ENCODE results near the gene EIF5A. TPM values are rescaled to one million over a fixed set of nuclear protein-coding genes. Genes with fewer than 3 reads are reported as not detected.

Gene EIF5A
- total and polyA plus RNA-seq, 2 experiments from 2014 or later: 267 to 693 TPM

- Histone ChIP-seq H3K4me2 (peak overlapping the region; percentile 89), H3K9me3 (ENCODE audit: low read depth) (no peaks in the 10 kb centered on the region), H3K9me2 (replicated peaks; ENCODE audit: insufficient read depth) (no peaks in the 10 kb centered on the region), H3K27ac (no peak overlapping the region), H3K4me3 (no peak overlapping the region), H3K4me1 (ENCODE audit: insufficient read depth) (peaks cover 28% of the 10 kb centered on the region), H3K36me3 (replicated peaks; ENCODE audit: insufficient read depth, low read depth) (no peaks in the 10 kb centered on the region), H3K79me2 (no peaks in the 10 kb centered on the region), H3K27me3 (no peaks in the 10 kb centered on the region), H2AFZ (no peak overlapping the region), H4K20me1 (ENCODE audit: insufficient read depth, poor library complexity, severe bottlenecking) (no peaks in the 10 kb centered on the region)
- TF ChIP-seq EZH2phosphoT487 (IDR thresholded peaks at IDR 0.05; ENCODE audit: low read depth, severe bottlenecking, unreplicated experiment) (no peak), EZH2 (IDR thresholded peaks at IDR 0.05; ENCODE audit: borderline replicate concordance) (no peak)
- TF ChIP-seq, protein P1, sequence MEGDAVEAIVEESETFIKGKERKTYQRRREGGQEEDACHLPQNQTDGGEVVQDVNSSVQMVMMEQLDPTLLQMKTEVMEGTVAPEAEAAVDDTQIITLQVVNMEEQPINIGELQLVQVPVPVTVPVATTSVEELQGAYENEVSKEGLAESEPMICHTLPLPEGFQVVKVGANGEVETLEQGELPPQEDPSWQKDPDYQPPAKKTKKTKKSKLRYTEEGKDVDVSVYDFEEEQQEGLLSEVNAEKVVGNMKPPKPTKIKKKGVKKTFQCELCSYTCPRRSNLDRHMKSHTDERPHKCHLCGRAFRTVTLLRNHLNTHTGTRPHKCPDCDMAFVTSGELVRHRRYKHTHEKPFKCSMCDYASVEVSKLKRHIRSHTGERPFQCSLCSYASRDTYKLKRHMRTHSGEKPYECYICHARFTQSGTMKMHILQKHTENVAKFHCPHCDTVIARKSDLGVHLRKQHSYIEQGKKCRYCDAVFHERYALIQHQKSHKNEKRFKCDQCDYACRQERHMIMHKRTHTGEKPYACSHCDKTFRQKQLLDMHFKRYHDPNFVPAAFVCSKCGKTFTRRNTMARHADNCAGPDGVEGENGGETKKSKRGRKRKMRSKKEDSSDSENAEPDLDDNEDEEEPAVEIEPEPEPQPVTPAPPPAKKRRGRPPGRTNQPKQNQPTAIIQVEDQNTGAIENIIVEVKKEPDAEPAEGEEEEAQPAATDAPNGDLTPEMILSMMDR (IDR thresholded peaks at IDR 0.05; ENCODE audit: poor library complexity): no peak
- WGBS (ENCODE audit: low lambda C conversion rate, missing lambda C conversion rate): 70% methylated on average over 40 of the region's 42 CpGs
- DNase-seq (ENCODE audit: low spot score): no peak
Measured at GRCh38 chr17:7295230-7296180, 11.9 kb upstream of the EIF5A start.

- Histone ChIP-seq H3K27me3 (no peaks in the 10 kb centered on the region), H3K4me2 (peak overlapping the region; percentile 76), H3K9me2 (replicated peaks; ENCODE audit: insufficient read depth) (no peaks in the 10 kb centered on the region), H3K79me2 (no peaks in the 10 kb centered on the region), H2AFZ (peak overlapping the region; percentile 16), H4K20me1 (ENCODE audit: insufficient read depth, poor library complexity, severe bottlenecking) (no peaks in the 10 kb centered on the region), H3K36me3 (replicated peaks; ENCODE audit: insufficient read depth, low read depth) (no peaks in the 10 kb centered on the region), H3K27ac (no peak overlapping the region), H3K9me3 (ENCODE audit: low read depth) (no peaks in the 10 kb centered on the region), H3K4me1 (ENCODE audit: insufficient read depth) (peaks cover 28% of the 10 kb centered on the region), H3K4me3 (no peak overlapping the region)
- no peak for TF ChIP-seq EZH2 (IDR thresholded peaks at IDR 0.05; ENCODE audit: borderline replicate concordance)
- TF ChIP-seq, protein P1 (IDR thresholded peaks at IDR 0.05; ENCODE audit: poor library complexity): peak; percentile 90
- WGBS (ENCODE audit: low lambda C conversion rate, missing lambda C conversion rate): 9% methylated on average over 50 of the region's 51 CpGs
- DNase-seq (ENCODE audit: low spot score): peak; percentile 93
Measured at GRCh38 chr17:7296189-7296861, 11.1 kb upstream of the EIF5A start.

- Histone ChIP-seq H3K4me1 (ENCODE audit: insufficient read depth) (peaks cover 5% of the 10 kb centered on the region), H3K4me2 (no peak overlapping the region), H3K27me3 (no peaks in the 10 kb centered on the region), H3K9me2 (replicated peaks; ENCODE audit: insufficient read depth) (no peaks in the 10 kb centered on the region), H3K79me2 (peaks cover 13% of the 10 kb centered on the region), H3K4me3 (no peak overlapping the region), H3K9me3 (ENCODE audit: low read depth) (no peaks in the 10 kb centered on the region), H4K20me1 (ENCODE audit: insufficient read depth, poor library complexity, severe bottlenecking) (peaks cover 10% of the 10 kb centered on the region), H3K36me3 (replicated peaks; ENCODE audit: insufficient read depth, low read depth) (no peaks in the 10 kb centered on the region), H3K27ac (no peak overlapping the region), H2AFZ (no peak overlapping the region)
- no peak for DNase-seq (ENCODE audit: low spot score)
- 94% methylated on average over 7 of the region's 7 CpGs for WGBS (ENCODE audit: low lambda C conversion rate, missing lambda C conversion rate)
- TF ChIP-seq, protein P1 (IDR thresholded peaks at IDR 0.05; ENCODE audit: poor library complexity): no peak
- no peak for TF ChIP-seq EZH2phosphoT487 (IDR thresholded peaks at IDR 0.05; ENCODE audit: low read depth, severe bottlenecking, unreplicated experiment)
Measured at GRCh38 chr17:7304179-7304578, 3.2 kb upstream of the EIF5A start.

Measured in hepatocyte (in vitro differentiated cells).